GM19463 (cell line): ENCODE results near the gene LRCH4.

Experiments used
- ATAC-seq: cut with Tn5 transposase; IDR thresholded peaks from one replicate; pipeline ENCODE4 v1.9.1; 2021; ENCODE audit warnings: mild to moderate bottlenecking, moderate library complexity; ENCODE audit not compliant: unreplicated experiment

LRCH4 gene, protein sequence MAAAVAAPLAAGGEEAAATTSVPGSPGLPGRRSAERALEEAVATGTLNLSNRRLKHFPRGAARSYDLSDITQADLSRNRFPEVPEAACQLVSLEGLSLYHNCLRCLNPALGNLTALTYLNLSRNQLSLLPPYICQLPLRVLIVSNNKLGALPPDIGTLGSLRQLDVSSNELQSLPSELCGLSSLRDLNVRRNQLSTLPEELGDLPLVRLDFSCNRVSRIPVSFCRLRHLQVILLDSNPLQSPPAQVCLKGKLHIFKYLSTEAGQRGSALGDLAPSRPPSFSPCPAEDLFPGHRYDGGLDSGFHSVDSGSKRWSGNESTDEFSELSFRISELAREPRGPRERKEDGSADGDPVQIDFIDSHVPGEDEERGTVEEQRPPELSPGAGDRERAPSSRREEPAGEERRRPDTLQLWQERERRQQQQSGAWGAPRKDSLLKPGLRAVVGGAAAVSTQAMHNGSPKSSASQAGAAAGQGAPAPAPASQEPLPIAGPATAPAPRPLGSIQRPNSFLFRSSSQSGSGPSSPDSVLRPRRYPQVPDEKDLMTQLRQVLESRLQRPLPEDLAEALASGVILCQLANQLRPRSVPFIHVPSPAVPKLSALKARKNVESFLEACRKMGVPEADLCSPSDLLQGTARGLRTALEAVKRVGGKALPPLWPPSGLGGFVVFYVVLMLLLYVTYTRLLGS

DNA sequence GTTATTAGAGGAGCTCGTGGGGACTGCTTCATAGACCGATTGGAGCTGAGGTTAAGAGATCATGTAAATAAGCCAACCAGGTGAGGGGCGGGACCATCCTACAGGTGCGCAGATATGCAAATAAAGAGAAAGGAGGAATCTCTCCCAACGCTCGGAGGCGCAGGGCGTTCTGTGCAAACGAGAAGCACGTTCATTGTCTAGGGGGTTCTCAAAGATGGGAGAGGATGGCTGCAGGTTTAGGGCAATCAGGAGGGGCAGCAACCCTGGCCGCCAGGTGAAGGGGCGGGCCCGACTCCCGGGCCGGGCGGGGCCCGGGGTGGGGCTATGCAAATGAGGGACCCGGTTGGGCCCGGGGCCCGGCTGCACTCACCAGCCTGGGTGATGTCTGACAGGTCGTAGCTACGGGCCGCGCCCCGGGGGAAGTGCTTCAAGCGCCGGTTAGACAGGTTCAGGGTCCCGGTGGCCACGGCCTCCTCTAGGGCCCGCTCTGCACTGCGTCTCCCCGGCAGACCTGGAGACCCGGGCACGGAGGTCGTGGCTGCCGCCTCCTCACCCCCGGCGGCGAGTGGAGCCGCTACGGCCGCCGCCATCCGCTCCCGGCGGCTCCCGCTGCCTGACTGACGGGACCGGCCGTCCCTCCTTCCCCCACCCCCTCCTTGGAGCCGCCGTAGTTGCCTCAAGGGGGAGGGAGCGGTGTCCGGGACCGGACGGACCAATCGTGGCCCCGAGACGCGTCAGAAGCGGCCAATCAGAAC lies at the start of gene LRCH4:
Gene LRCH4 (minus strand): TSS at position 619 of the 755 bp plus-strand sequence. CDS start 29 bp downstream, at position 590.
- ATAC-seq = no peak

DNA sequence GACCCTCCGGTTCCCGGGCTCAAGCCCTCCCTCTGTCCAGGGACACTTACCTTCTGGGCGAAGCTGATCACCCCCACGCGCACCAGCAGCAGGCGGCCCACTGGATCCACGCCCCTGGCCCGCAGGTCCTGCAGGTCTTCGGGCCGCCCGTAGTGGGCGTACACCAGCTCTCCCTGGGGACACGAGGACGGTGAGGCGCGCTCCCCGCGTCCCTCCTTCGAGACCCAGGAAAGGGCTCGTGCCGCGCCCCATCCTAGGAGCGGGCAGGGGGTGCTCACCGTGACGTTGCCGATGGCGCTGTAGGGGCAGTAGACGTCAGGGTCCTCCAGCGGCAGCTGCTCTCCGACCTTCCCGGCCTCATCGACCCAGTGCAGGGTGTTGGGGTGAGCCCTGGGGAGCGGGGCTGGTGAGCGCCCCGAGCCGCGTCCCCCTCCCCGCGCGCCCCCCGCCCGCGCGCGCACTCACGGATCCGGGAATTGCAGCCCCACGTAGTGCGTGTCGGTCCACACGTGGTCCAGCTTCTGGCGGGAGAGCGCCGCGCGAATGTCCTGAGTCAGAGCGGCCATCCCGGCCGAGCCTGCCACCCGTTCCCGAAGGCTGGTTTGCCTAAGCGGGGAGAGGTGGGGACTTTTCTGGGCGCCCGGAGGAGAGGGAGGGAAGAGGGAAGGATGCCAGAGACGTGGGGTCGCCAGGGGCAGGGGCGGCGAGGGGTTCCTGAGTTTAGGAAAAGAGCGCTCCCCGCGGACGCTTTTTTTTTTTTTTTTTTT lies 47.2 kb upstream of the LRCH4 start:
- ATAC-seq = peak; percentile 48

DNA sequence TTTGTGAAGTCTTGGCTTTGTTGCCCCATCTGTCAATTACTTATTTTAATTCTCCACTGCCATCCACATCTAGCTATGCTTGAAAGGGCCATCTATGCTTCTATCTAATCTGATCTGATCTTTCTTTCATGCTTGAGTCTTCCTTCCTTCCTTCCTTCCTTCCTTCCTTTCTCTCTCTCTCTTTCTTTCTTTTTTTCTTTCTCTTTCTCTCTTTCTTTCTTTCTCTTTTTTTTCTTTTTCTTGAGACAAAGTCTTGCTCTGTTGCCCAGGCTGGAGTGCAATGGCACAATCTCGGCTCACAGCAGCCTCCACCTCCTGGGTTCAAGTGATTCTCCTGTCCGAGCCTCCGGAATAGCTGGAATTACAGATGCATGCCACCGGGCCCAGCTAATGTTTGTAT lies 44.1 kb upstream of the LRCH4 start:
- ATAC-seq = no peak

DNA sequence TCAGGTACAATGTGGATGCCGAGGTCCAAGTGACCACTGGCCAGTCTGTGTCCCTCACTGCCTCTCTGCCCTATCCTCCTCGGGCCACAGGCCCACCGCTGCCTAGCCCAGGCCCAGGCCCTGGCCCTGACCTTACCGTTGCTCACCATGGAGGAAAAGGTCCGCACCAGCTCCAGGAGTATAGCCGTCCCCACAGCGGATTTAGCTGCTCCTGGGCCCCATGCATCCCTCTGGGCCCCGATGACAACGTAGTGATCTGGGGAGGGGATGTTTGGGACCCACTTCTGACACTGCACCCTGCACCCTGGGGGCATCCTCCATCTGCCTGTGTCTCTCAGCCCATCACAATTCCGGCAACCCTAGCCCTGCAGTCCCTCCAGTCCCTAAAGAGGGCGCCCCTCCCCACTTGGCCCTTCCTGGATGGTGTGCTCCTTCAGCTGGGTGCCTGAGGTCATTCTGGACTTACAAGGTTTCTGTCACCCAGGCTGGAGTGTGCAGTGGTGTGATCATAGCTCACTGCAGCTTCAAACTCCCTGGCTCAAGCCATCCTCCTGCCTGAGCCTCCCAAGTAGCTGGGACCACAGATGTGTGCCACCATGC lies 43.3 kb upstream of the LRCH4 start:
- ATAC-seq = no peak

DNA sequence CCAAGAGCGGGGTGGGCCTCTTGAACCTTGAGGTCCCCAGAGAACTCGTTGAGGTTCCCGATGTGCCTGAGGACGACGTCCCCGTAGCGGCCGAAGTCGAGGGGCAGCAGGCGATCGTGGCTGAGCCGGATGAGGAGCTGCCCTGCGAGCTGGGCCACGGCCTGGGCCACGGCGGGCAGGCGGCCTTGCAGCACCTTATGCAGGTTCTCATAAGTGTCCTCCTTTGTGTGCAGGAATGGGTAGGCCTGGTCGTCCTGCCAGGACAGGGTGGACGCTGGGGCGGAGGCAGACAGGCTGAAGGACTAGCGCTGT lies 41.3 kb upstream of the LRCH4 start:
- ATAC-seq = no peak

DNA sequence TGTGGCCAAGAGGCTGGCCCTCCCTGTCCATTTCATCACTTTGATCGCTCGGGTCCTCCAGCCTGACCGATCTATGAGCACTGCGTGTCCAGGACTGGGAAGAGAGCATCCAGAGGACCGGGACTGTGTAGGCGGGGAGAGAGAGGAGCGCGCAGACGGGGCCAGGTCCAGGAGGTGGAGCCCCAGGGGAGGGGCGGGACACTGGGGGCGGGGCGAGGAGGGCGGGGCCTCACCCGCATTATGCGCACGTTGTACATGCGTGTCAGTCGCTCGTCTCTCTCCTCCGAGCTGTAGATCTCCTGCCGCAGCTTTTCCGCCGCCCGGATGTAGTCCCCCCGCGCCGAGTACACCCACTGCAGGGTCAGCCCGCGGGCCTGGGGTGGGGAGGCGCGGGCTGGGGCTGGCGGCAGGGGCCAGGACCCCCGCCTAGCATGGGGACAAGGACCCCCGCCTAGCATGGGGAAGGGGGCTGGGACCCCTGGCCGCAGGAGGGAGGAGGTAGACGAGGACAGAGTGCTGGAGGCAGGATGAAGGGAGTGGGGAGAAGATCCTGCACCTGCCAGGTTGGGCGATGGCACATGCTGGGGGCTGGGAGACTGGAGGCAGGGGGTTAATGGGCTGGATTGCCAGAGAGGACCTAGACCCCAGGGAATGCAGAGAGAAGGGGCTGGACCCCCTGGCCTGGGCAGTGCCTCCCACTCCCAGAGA lies 40.8 kb upstream of the LRCH4 start:
- peak; percentile 84 for ATAC-seq

DNA sequence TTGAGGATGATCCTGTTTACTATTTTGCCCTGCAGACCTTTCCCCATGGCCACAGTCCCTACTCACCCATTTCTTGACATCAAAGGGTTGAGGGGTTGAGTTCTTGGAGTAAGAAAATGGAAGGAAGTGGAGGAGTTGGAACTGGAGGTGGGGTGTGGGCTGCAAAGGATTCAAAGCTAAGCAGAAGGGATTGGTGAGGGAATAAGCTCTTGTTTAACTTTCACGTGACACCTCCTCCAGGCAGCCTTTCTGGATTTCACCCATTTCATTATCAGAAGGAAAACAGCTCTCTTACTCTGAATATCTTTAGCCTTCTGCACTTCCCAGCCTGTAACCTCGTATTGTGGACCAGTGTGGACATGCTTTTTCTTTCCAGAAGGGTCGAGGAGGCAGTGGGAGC lies 40.1 kb upstream of the LRCH4 start:
- no peak for ATAC-seq

DNA sequence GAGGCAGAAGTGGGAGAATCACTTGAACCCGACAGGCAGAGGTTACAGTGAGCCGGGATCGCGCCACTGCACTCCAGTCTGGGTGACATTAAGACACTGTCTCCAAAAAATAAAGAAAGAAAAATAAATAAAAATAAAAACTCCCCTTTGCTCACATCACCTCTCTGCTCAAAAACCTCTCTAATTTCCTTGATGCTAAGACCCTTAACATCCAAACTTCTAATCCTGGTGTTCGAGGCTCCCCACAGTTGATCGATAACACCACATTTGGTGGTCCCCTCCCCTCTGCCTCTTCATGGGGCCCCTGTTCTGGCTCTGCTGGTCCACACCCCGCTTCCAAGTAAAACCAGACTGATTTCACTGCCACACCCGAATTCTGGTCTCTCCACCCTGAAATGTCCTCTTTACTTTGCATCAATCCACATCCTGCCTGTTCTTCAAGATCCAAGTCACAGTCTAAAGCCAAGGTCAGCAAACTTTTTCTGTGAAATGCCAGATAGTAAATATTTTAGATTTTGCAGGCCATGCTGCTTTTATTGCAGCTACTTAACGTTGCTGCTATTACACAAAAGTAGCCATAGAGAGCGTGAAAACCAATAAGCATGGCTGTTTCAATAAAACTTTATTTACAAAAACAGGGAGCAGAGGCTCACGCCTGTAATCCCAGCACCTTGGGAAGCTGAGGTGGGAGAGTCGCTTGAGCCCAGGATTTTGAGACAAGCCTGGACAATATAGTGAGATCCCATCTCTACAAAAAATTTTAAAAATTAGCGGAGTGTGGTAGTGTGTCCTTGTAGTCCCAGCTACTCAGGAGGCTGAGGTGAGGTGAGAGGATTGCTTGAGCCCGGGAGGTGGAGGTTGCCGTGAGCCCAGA lies 38.3 kb upstream of the LRCH4 start:
- ATAC-seq = no peak

DNA sequence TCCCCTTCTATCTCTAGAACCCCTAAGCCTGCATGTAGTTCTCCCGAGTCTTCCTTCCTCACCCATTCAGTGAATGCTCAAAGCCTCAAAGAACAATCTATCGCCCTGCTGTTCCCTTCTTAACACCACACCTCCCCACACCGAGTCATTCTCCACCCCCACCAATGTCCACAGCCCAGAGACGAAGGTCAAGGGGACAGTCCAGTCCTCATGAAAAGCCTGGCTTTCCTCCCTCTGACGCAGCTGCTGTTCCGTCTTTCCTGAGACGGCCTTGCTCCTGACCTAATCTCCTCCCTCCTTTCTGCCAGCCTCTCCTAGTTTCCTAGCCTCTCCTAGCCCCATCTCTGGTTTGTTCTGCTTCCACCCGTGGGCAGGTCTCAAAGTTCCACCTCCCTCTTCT lies 35.6 kb upstream of the LRCH4 start:
- ATAC-seq = no peak

DNA sequence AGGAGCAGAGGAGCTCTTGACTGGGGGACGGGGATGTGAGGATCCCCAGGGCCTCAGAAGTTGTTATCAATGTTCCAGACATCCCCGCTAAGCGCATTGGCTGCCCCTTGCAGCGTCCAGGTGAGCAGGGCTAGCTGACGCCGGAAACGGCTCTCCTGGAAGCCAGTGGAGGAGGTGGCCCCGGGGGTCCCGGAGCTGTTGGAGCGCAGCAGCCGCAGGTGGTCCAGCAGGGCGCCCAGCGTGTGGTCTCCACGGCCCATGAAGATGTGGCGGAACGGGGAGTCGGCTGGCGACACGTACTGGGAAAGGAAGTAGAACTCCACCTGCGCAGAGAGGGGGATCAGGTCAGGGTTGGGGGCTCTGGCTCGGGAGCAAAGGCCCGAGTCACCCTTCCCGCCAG lies 34.9 kb upstream of the LRCH4 start:
- no peak for ATAC-seq

DNA sequence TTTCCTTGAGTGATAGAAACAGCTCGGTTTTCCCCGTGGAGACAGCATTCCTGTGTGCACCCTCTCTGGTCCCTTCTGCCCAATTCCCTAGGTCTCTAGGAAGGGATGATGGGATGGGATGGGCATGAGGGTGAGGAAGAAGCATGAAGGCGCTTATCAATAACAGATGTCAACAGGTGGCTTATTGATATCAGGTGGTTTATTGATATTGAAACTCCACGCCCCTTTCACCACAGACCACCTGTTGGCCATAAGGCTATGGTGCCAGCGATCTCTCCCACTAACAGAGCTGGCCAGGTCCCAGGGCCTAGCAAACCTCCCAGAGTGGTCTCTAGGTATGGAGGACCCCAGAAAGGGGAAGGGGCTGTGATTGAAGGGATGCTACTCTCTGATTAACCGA lies 34.3 kb upstream of the LRCH4 start:
- no peak for ATAC-seq

DNA sequence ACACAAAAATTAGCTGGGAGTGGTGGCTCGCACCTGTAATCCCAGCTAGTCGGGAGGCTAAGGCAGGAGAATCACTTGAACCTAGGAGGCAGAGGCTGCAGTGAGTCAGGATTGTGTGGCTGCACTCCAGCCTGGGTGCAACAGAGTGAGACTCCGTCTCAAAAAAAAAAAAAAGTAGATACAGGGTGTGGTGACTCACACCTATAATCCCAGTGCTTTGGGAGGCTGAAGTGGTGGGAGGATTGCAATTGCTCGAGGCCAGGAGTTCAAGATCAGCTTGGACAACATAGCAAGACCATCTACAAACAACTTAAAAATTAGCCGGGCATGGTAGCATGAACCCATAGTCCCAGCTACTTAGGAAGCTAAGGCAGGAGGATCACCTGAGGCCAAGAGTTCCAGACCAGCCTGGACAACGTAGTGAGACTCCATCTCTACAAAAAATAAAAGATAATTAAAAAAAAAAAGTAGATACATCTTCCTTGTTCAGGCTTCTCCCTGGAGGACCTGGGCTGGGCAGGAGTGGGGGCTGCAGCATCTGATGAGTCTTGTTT lies 28.5 kb upstream of the LRCH4 start:
- no peak for ATAC-seq

DNA sequence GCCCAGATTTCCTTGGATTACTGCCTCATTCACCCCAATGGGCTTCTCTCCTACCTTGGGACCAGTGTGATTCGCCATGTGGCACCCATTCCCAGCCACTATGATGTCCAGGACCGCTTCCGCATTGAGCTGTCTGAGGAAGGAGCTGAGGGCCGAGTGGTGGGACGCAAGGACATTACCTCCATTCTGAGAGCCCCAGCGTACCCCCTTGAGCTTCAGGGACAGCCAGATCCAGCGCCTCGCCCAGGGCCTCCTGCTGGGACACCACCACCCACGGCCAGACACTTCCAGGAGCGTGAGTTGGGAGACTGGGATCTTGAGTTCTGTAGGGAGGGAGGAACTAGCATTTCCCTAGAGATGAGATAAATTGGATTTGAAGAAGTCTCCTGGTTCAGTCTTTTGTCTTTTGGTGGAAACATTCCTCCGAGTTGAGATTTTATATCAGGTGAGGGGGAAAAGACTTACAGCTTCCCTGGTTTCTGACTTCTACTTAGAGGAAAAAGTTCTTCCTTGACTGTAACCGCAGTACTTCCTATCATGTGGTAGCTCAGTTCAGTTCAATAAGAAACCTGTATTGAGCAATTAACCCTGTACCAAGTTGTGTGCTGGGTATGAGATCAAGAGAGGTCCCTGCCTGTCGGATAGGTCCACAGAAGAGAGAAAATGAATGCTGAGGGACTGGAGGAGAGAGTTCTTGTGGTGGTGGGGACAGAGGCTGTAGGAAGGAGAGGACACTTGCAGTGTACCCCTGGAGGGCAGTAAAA lies 27.7 kb upstream of the LRCH4 start:
- ATAC-seq = no peak

DNA sequence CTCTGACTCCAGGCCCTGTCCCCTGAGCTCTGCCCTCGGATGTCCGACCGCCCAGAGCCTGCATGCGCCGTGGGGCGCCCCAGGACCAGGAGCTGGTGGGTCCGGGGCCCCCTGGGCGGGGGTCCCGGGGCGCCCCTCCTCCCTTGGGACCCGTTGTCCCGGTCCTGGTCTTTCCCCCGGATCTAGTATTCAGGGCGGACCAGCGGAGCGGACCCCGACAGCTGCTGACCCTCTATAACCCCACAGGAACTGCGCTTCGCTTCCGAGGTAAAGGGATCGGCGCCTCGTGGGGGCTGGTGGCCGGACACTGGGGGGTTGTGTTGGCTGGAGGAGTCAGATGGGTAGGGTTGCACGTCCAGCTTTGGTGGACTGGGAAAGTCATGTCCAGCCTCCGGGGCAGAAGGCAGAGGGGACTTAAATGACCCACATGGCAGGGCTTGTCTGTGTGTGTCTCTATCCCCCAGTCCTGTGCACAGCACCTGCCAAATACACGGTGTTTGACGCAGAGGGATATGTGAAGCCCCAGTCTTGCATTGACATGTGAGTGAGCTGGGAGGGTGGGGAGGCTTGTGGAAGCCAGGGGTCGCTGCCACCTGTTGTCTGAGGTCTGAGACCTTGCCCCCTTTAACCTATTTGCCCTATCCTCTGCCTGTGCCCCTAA lies 26.9 kb upstream of the LRCH4 start:
- ATAC-seq = no peak

DNA sequence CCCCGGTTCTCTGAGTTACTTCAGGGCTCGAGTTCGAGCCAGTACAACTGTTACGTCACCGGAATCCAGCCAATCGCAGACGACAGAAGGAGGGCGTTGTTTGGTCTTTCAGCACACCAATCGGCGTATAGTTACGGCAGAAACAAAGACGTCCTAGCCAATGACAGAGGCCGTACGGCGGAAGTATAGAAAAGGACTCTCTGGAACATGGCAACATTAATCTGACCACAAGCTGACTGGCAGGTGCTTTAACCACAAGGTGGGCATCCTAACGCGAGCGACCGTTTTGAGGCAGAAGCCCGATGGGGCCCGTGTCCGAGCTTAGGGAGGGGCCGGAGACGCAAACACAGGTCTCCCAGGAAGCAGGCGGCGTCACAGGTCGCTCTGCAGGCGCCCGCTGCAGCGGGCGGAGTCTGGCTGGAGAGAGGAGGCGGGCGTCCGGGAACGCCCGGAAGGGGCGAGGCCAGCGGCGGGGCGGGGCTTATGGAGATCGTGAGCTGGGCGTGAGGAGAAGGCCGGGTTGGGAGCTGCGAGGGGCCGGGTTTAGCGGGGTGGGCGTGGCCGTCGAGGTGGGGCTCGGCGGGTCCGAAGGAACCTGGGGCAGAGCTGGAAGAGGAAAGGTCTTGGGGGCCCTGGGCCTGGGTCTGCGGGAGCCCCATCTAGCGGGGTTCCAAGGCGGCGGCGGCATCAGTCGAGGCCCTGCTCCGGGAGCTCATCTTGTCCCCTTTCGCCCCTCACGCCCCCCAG lies 26.2 kb upstream of the LRCH4 start, which contains the start of gene MOSPD3:
Gene MOSPD3 (plus strand): TSS at position 558 of the 747 bp plus-strand sequence. CDS start 252 bp downstream, outside the sequence.
- ATAC-seq = peak; percentile 92

DNA sequence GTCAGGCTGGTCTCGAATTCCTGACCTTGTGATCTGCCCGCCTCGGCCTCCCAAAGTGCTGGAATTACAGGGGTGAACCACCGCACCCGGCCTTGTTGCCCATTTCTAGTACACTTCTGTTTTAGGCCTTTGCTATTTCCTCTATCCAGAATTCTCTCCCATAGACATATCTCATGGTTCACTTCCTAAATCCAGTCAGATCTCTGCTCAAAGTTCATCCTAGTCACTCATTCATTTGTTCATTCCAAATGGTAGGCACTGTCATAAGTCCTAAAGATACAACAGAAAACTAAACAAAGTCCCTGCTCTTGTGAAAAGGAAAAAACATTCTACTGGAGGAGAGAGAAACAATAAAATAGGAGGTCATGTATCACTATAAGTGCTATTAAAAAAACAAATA lies 24.0 kb upstream of the LRCH4 start:
- no peak for ATAC-seq

DNA sequence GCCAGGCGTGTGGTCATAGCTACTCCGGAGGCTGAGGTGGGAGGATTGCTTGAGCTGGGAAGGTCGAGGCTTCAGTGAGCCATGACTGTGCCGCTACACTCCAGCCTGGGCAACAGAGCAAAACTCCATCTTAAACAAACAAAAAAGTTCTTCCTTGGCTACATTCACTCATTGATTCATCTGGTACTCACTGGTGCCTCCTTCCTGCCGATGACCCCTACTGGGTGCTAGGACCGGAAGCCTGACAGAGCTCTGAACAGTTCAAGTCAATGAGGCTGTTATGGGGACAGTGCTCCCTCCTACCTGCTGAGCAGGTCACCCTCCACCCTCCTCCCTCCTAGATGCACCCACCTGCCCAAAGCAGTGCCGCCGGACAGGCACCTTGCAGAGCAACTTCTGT lies 21.2 kb upstream of the LRCH4 start:
- ATAC-seq = no peak
